GM13977 (cell line): ENCODE measurements around the gene CHML.

Experiments used
- DNase-seq: peaks from one replicate; pipeline ENCODE4 v3.0.0; 2012; ENCODE audit warnings: low spot score
- CTCF ChIP-seq: IDR thresholded peaks from 2 replicates; pipeline ENCODE4 v1.5.1; 2012; ENCODE audit warnings: mild to moderate bottlenecking, control low read depth; ENCODE audit not compliant: insufficient read depth; ENCODE audit errors: extremely low read depth, missing control alignments
- in situ Hi-C: fragments of 300-500 bp; cut with MboI; formaldehyde crosslinking; loops from one replicate; pipeline ENCODE4 v1.12.0; 2022; ENCODE audit warnings: low sequenced_read_pairs, low pct_unique_long_range_greater_than_20kb, mixed read lengths, inconsistent platforms; ENCODE audit not compliant: unreplicated experiment

The CHML gene

GRCh38 chr1:241647658-241648057, 7.5 kb upstream of the CHML start:
- no peak for TF ChIP-seq CTCF
- DNase-seq: no peak
- in situ Hi-C loops: no loop called here

- DNase-seq: no peak
- in situ Hi-C loops: no loop called here
- no peak for TF ChIP-seq CTCF
Observed at GRCh38 chr1:241646201-241646600, 6.0 kb upstream of the CHML start.

GRCh38 chr1:241645199-241645598, 5.0 kb upstream of the CHML start:
- no peak for TF ChIP-seq CTCF
- DNase-seq: no peak
- in situ Hi-C loops: no loop called here

GRCh38 chr1:241644259-241644658, 4.1 kb upstream of the CHML start:
- in situ Hi-C loops: no loop called here
- no peak for DNase-seq
- no peak for TF ChIP-seq CTCF

GRCh38 chr1:241642593-241642944, 2.4 kb upstream of the CHML start:
- in situ Hi-C loops: no loop called here
- DNase-seq: no peak
- TF ChIP-seq CTCF: no peak

GRCh38 chr1:241641773-241642592, 1.8 kb upstream of the CHML start:
- no peak for DNase-seq
- in situ Hi-C loops: no loop called here
- TF ChIP-seq CTCF: no peak
